HG02870 (cell line): Measurements from ENCODE around the gene MGAT3.

Source experiments
- ATAC-seq: cut with Tn5 transposase; IDR thresholded peaks from one replicate; pipeline ENCODE4 v1.9.1; 2021; ENCODE audit warnings: mild to moderate bottlenecking, moderate library complexity; ENCODE audit not compliant: unreplicated experiment

MGAT3 gene

GRCh38 chr22:39448205-39449054 is 8.4 kb upstream of the MGAT3 start:
- no peak for ATAC-seq

DNA sequence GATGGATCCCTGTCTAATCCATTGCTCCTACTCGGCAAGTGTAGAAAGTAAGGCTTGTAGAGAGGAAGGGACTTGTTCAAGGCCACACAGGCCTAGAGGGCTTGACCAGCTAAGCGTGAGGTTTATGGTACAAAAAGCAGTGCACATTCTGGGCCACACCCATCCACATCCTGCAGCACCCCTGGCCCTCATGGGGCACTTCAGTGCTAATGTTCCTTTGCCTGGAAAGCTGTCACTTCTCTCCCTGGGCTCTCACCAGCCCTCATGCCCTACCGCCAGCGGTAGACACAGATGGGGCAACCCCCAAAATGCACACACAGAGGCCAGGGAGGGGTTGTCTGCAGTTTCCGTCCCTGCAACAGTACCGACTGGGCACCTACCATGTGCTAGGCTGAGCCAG is 7.1 kb upstream of the MGAT3 start:
- ATAC-seq = no peak

- ATAC-seq = no peak
Observed at GRCh38 chr22:39450258-39450955, 6.4 kb upstream of the MGAT3 start.

DNA sequence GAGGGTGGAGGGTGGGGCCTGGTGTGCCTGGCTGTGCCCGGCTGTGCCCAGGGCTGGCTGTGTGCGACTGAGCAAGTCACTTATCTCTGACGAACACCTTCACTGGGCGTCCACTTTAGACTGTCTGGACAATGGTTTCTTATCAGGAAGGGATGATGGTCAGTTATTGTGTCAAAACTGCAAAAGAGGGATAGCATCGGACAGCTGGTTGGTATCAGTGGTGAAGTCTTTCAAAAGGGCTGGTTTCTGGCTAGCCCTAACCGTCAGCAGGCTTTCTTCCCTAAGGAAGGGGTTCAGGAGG is 4.1 kb upstream of the MGAT3 start:
- no peak for ATAC-seq

GRCh38 chr22:39453765-39454378 is 2.9 kb upstream of the MGAT3 start:
- no peak for ATAC-seq

GRCh38 chr22:39454385-39454871 is 2.4 kb upstream of the MGAT3 start:
- ATAC-seq = no peak

GRCh38 chr22:39457198-39457555 is 365 bp downstream of the MGAT3 start:
- ATAC-seq = no peak

- ATAC-seq = no peak
Observed at GRCh38 chr22:39457556-39458443, 988 bp downstream of the MGAT3 start.

- no peak for ATAC-seq
Observed at GRCh38 chr22:39458444-39459083, 1.8 kb downstream of the MGAT3 start.

DNA sequence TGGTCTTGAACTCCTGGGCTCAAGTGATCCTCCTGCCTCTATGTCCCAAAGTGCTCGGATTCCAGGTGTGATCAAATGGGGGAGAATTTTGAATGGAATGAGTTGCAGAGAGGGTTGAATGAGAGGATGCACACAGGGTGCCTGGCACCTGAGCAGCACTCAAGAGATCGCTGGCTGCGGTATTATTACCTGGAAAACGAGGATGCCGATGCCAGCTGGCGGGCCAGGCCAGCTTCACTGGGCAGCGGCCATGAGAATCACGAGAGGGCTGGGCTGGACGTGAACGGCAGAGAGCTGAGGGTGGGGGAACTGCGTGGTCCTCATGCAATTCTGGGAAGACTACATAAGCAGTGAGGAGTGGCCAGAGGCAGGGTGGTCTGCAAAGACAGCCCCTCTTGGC is 2.9 kb downstream of the MGAT3 start:
- no peak for ATAC-seq

- ATAC-seq = no peak
Observed at GRCh38 chr22:39462443-39463221, 5.8 kb downstream of the MGAT3 start.

GRCh38 chr22:39463277-39463676 is 6.5 kb downstream of the MGAT3 start:
- ATAC-seq = no peak

GRCh38 chr22:39463931-39464390 is 7.1 kb downstream of the MGAT3 start:
- ATAC-seq = no peak

DNA sequence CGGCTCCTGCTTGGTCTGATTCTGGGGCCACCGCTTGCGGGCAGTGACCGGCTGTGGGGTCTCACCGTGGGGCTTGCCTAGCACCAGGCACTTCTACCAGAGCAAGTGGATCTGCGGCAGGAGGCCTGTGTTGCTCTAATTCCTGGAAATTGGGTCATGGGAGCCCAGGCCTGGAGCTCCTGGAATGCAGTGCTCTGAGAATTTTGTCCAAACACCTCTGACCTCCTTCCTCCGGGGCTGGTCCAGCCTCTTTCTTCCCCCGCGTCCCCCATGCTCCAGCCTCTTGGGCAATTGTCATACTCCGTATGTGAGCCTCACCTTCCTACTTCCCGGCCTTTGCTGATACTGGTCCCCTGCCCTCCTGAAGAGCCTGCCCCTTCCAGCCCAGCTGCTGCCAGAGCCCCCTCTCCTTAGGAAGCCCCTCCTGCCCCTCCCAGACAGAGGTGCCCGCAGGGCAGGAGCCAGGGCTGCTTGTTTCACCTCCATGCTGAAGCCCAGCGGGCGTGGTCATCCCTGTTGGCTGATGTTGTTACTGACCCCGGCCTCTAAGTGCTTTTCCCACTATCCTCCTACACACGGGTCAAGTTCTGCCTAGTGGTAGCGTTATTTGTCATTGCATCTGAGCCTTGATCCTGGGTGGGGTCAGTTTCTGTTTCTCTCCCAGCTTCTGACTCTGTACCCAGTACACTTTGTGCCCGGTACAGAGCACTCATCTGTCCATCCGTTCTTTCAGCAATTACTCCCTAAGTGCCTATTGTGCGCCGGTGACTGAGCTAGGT is 9.6 kb downstream of the MGAT3 start:
- ATAC-seq = no peak

GRCh38 chr22:39467390-39467895 is 10.6 kb downstream of the MGAT3 start:
- no peak for ATAC-seq

GRCh38 chr22:39468487-39469325 is 11.9 kb downstream of the MGAT3 start:
- ATAC-seq = no peak

DNA sequence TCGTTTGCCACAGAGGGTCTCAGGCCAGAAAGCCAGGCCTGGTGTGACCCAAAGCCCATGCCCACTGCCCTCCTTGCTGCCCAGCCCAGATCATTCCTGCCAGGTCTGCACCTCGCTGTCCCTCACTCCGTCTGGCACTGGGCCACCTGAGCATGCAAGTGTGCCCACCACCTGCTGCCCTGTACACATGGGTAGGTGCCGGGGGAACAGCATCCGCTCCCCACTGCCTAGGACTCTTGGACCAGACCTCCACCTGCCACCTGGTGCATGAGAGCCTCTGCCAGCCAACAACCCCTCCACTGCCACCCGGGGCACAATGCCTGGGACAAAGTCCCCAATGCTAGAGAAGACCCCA is 12.5 kb downstream of the MGAT3 start:
- ATAC-seq = no peak
